HCT116 (cell line): ENCODE data around the gene FRMD4A. TPM values are rescaled to one million over a fixed set of nuclear protein-coding genes. Genes with fewer than 3 reads are reported as not detected.

ENCODE experiments used
- ATAC-seq: fragments of 200-7000 bp; cut with Tn5 transposase; 2 replicates; pipeline ENCODE4 v1.9.1; 2020; ENCODE audit warnings: mild to moderate bottlenecking, moderate library complexity
- BruUV-seq: library from RNA; stranded (reverse); fragments of 400-500 nt; replicated peaks from 2 replicates; lab custom pipeline; 2021; lab: Mats Ljungman, UMichigan
- CTCF ChIA-PET: fragments of 300-600 bp; sonication (Branson Sonifier 250); formaldehyde crosslinking; loops from one replicate; lab custom pipeline; 2021; ENCODE audit warnings: antibody characterized with exemption; lab: Charles Lee
- POLR2A ChIA-PET: fragments of 300-600, 350-600 bp; sonication (Branson Sonifier 250); formaldehyde crosslinking; loops from one replicate; lab custom pipeline; 2021; ENCODE audit warnings: antibody characterized with exemption; lab: Charles Lee
- RAD21 ChIA-PET, 2 experiments: fragments of 300-600 bp; sonication (Branson Sonifier 250); formaldehyde crosslinking; loops; one replicate each; lab custom pipeline; 2023; ENCODE audit warnings: low total read pairs in 2 of 2; ENCODE audit not compliant: uncharacterized antibody in 2 of 2, unreplicated experiment in 2 of 2, low non-redundant PET in 1 of 2; lab: Charles Lee
- DNase-seq: peaks from one replicate; pipeline ENCODE4 v3.0.0-alpha.2; 2010; ENCODE audit warnings: low read depth, low spot score
- H2AFZ ChIP-seq: fragments of 200-600 bp; shearing (Covaris generic), sonication (generic); 2 replicates; pipeline ENCODE4 v1.6.1; 2017; ENCODE audit warnings: low read depth, mixed run types, mixed read lengths, antibody characterized with exemption, low read length; ENCODE audit not compliant: poor library complexity, severe bottlenecking
- H3K27ac ChIP-seq: 2 replicates; pipeline ENCODE4 v1.5.1; 2012; ENCODE audit warnings: low read depth, low read length
- H3K27me3 ChIP-seq: fragments of 200-600 bp; sonication (generic); 2 replicates; pipeline ENCODE4 v1.6.1; 2016; ENCODE audit warnings: mixed run types, low read length, mixed read lengths; ENCODE audit not compliant: insufficient read depth
- H3K36me3 ChIP-seq, 2 experiments: fragments of 200-500 bp in 1 of 2; fragments of 200-600 bp in 1 of 2; sonication (Bioruptor generic) in 1 of 2; sonication (generic) in 1 of 2; 2 replicates each; pipeline versions ENCODE4 v1.5.1 to v1.6.1; 2014 to 2016; ENCODE audit warnings: low read length in 2 of 2, inconsistent platforms in 1 of 2, mixed read lengths in 1 of 2, mixed run types in 1 of 2; ENCODE audit not compliant: insufficient read depth in 2 of 2, control insufficient read depth in 1 of 2
- H3K4me1 ChIP-seq, 2 experiments: fragments of 200-600 bp in 1 of 2; sonication (generic) in 1 of 2; 2 replicates each; pipeline versions ENCODE4 v1.5.1 to v1.6.1; 2012 to 2017; ENCODE audit warnings: low read length in 2 of 2, inconsistent platforms in 1 of 2, mild to moderate bottlenecking in 1 of 2, mixed read lengths in 1 of 2, mixed run types in 1 of 2, moderate library complexity in 1 of 2; ENCODE audit not compliant: insufficient read depth in 2 of 2, control insufficient read depth in 1 of 2
- H3K4me2 ChIP-seq: fragments of 200-600 bp; sonication (generic); 2 replicates; pipeline ENCODE4 v1.6.1; 2017; ENCODE audit warnings: mixed run types, low read length, mixed read lengths
- H3K4me3 ChIP-seq, 2 experiments: fragments of 200-600 bp in 1 of 2; sonication (generic) in 1 of 2; replicated peaks in 1 of 2; 2 replicates each; pipeline ENCODE4 v1.5.1; 2011 to 2016; ENCODE audit warnings: low read length in 2 of 2, control low read depth in 1 of 2, low read depth in 1 of 2, mild to moderate bottlenecking in 1 of 2, mixed read lengths in 1 of 2, mixed run types in 1 of 2
- H3K79me2 ChIP-seq: fragments of 200-600 bp; sonication (generic); 2 replicates; pipeline ENCODE4 v1.6.1; 2017; ENCODE audit warnings: mild to moderate bottlenecking, mixed run types, low read length, moderate library complexity, mixed read lengths; ENCODE audit not compliant: insufficient read depth
- H3K9ac ChIP-seq: fragments of 200-600 bp; sonication (generic); 2 replicates; pipeline ENCODE4 v1.6.1; 2016; ENCODE audit warnings: low read length, mixed read lengths
- H3K9me2 ChIP-seq: fragments of 200-600 bp; sonication (generic), shearing (Covaris generic); 2 replicates; pipeline ENCODE4 v1.6.1; 2017; ENCODE audit warnings: mixed run types, mild to moderate bottlenecking, moderate library complexity; ENCODE audit not compliant: insufficient read depth
- H3K9me3 ChIP-seq, 2 experiments: fragments of 200-500 bp in 1 of 2; fragments of 200-600 bp in 1 of 2; sonication (Bioruptor generic) in 1 of 2; sonication (generic) in 1 of 2; 2 replicates each; pipeline ENCODE4 v1.6.1; 2014 to 2017; ENCODE audit warnings: low read length in 2 of 2, mixed read lengths in 2 of 2, inconsistent platforms in 1 of 2, low read depth in 1 of 2, mild to moderate bottlenecking in 1 of 2, mixed run types in 1 of 2, moderate library complexity in 1 of 2; ENCODE audit not compliant: control insufficient read depth in 1 of 2, insufficient read depth in 1 of 2
- H4K20me1 ChIP-seq: fragments of 200-600 bp; sonication (generic), shearing (Covaris generic); 2 replicates; pipeline ENCODE4 v1.6.1; 2017; ENCODE audit warnings: mixed run types, mild to moderate bottlenecking, moderate library complexity; ENCODE audit not compliant: insufficient read depth
- EGR1 ChIP-seq: IDR thresholded peaks from 2 replicates; pipeline ENCODE4 v1.6.1; 2012; ENCODE audit warnings: low read depth
- EZH2 ChIP-seq: fragments of 200-600 bp; sonication (generic); IDR thresholded peaks from 2 replicates; pipeline ENCODE4 v1.6.1; 2017; ENCODE audit warnings: antibody characterized with exemption, mixed run types
- JUND ChIP-seq: IDR thresholded peaks from 2 replicates; pipeline ENCODE4 v1.6.1; 2012
- POLR2A ChIP-seq: IDR thresholded peaks from 2 replicates; pipeline ENCODE4 v1.7.0; 2011; ENCODE audit warnings: borderline replicate concordance; ENCODE audit not compliant: insufficient read depth, insufficient read length; ENCODE audit errors: extremely low read depth
- POLR2AphosphoS5 ChIP-seq: IDR thresholded peaks from 2 replicates; pipeline ENCODE4 v1.6.1; 2011; ENCODE audit warnings: mild to moderate bottlenecking, low read depth, low read length, moderate library complexity
- REST ChIP-seq: IDR thresholded peaks from 2 replicates; pipeline ENCODE4 v1.6.1; 2012; ENCODE audit warnings: low read depth
- TCF7L2 ChIP-seq: IDR thresholded peaks from 2 replicates; pipeline ENCODE4 v1.7.0; 2011; ENCODE audit warnings: borderline replicate concordance, inconsistent platforms; ENCODE audit not compliant: insufficient read depth, insufficient read length; ENCODE audit errors: extremely low read depth
- intact Hi-C: fragments of 100-400 bp; cut with micrococcal nuclease; formaldehyde crosslinking; loops from 2 replicates; pipeline ENCODE4 v1.10.0; 2022
- total RNA-seq: library from RNA; stranded (reverse); gene quantifications from one replicate; pipeline ENCODE4 v1.2.1, GENCODE V29; 2021; ENCODE audit not compliant: unreplicated experiment

The FRMD4A gene
- total RNA-seq, 1 experiment from 2014 or later = 0.20 TPM

- H2AFZ ChIP-seq = no peak overlapping the region
- no peaks in the 10 kb centered on the region for H3K27me3 ChIP-seq
- ChIA-PET POLR2A (no interaction called here), RAD21 (no interaction called here)
- TF ChIP-seq EGR1 (no peak), JUND (no peak), POLR2A (no peak)
- TF ChIP-seq, all 23 proteins: peak for 0
- CTCF ChIA-PET = no interaction called here
- Histone ChIP-seq H3K36me3 (no peaks in the 10 kb centered on the region), H3K4me3 (no peak overlapping the region), H3K27ac (no peak overlapping the region), H3K79me2 (no peaks in the 10 kb centered on the region), H3K4me1 (no peaks in the 10 kb centered on the region), H3K4me2 (no peak overlapping the region), H4K20me1 (no peaks in the 10 kb centered on the region), H3K9me3 (no peaks in the 10 kb centered on the region), H3K9me2 (no peaks in the 10 kb centered on the region), H3K9ac (no peak overlapping the region)
- intact Hi-C loops = no loop called here
- DNase-seq = no peak
- BruUV-seq = no TSS peak
- no peak for ATAC-seq
Measured at GRCh38 chr10:13669901-13670300, 660.8 kb downstream of the FRMD4A start.

- RAD21 ChIA-PET = no interaction called here
- Histone ChIP-seq H3K4me3 (no peak overlapping the region), H3K9ac (no peak overlapping the region), H3K9me2 (no peaks in the 10 kb centered on the region), H3K4me1 (no peaks in the 10 kb centered on the region), H3K27ac (no peak overlapping the region), H2AFZ (no peak overlapping the region), H3K27me3 (no peaks in the 10 kb centered on the region), H3K36me3 (no peaks in the 10 kb centered on the region), H3K79me2 (no peaks in the 10 kb centered on the region), H3K9me3 (no peaks in the 10 kb centered on the region), H4K20me1 (no peaks in the 10 kb centered on the region), H3K4me2 (no peak overlapping the region)
- TF ChIP-seq POLR2AphosphoS5 = no peak
- TF ChIP-seq REST = no peak
- no peak for TF ChIP-seq EZH2
- TF ChIP-seq TCF7L2 = no peak
- no peak for ATAC-seq
- POLR2A ChIA-PET = no interaction called here
- intact Hi-C loops = no loop called here
- CTCF ChIA-PET = no interaction called here
- DNase-seq = no peak
- no TSS peak for BruUV-seq
Measured at GRCh38 chr10:13669182-13669855, 661.4 kb downstream of the FRMD4A start.
